Endothelial cell of umbilical vein (primary cell): ENCODE measurements around the gene ABCA6. TPM values are rescaled to one million over a fixed set of nuclear protein-coding genes. Genes with fewer than 3 reads are reported as not detected.
"Not testable (repeated sequence)": the region's sequence is repeated elsewhere in the genome, so short reads cannot be mapped to it uniquely, and the experiment has no call there.

Experiments
- BruUV-seq: library from RNA; stranded (reverse); fragments of 400-500 nt; replicated peaks from 2 replicates; lab custom pipeline; 2021; lab: Mats Ljungman, UMichigan
- CTCF ChIA-PET: fragments of 300-600, 350-600 bp; sonication (Branson Sonifier 250); formaldehyde crosslinking; loops from one replicate; lab custom pipeline; 2021; ENCODE audit warnings: antibody characterized with exemption, inconsistent platforms; lab: Charles Lee
- POLR2A ChIA-PET: fragments of 300-600, 350-600 bp; sonication (Branson Sonifier 250); formaldehyde crosslinking; loops from one replicate; lab custom pipeline; 2021; ENCODE audit warnings: antibody characterized with exemption, inconsistent platforms; lab: Charles Lee
- DNase-seq: peaks from one replicate; pipeline ENCODE4 v3.0.0-alpha.2; 2011; ENCODE audit warnings: low read depth, low spot score
- FAIRE-seq: peaks from 2 replicates; lab custom pipeline; 2011; peaks lifted over from hg19 to GRCh38; lab: Jason Lieb, UNC
- H2AFZ ChIP-seq: 2 replicates; pipeline ENCODE4 v1.6.0; 2012; ENCODE audit warnings: low read depth, low read length, control low read depth, inconsistent platforms
- H3K27ac ChIP-seq: 2 replicates; pipeline ENCODE4 v1.5.1; 2011; ENCODE audit warnings: low read depth, mild to moderate bottlenecking, control low read depth, low read length, moderate library complexity; ENCODE audit not compliant: insufficient read depth
- H3K27me3 ChIP-seq, 2 experiments: 2 replicates each; pipeline versions ENCODE4 v1.6.0 to v1.6.1; 2011; ENCODE audit warnings: low read length in 2 of 2, mixed read lengths in 1 of 2; ENCODE audit not compliant: control insufficient read depth in 2 of 2, insufficient read depth in 2 of 2
- H3K36me3 ChIP-seq, 2 experiments: 2 replicates in 1 of 2; 3 replicates in 1 of 2; pipeline ENCODE4 v1.5.1; 2011; ENCODE audit warnings: low read length in 2 of 2, mild to moderate bottlenecking in 1 of 2, moderate library complexity in 1 of 2; ENCODE audit not compliant: control insufficient read depth in 2 of 2, insufficient read depth in 2 of 2; ENCODE audit errors: extremely low read depth in 1 of 2
- H3K4me1 ChIP-seq: 3 replicates; pipeline ENCODE4 v1.5.1; 2011; ENCODE audit warnings: mild to moderate bottlenecking, low read length; ENCODE audit not compliant: control insufficient read depth, insufficient read depth; ENCODE audit errors: extremely low read depth
- H3K4me2 ChIP-seq: 2 replicates; pipeline ENCODE4 v1.6.1; 2011; ENCODE audit warnings: low read length, control low read depth, mixed read lengths; ENCODE audit not compliant: insufficient read depth
- H3K4me3 ChIP-seq, 3 experiments: fragments of 200-600 bp in 1 of 3; sonication (generic), shearing (Covaris generic) in 1 of 3; replicated peaks in 1 of 3; 2 replicates each; pipeline ENCODE4 v1.5.1; 2011 to 2016; ENCODE audit warnings: control low read depth in 3 of 3, low read length in 3 of 3, mild to moderate bottlenecking in 2 of 3, inconsistent platforms in 1 of 3, low read depth in 1 of 3, moderate library complexity in 1 of 3; ENCODE audit not compliant: insufficient read depth in 1 of 3
- H3K79me2 ChIP-seq: 2 replicates; pipeline ENCODE4 v1.6.0; 2012; ENCODE audit warnings: low read length, inconsistent platforms; ENCODE audit not compliant: control insufficient read depth, insufficient read depth
- H3K9ac ChIP-seq: replicated peaks from 2 replicates; pipeline ENCODE3; 2011; ENCODE audit warnings: low read length, control low read depth; ENCODE audit not compliant: insufficient read depth; ENCODE audit errors: extremely low read depth
- H3K9me1 ChIP-seq: replicated peaks from 3 replicates; pipeline ENCODE4 v1.6.0; 2011; ENCODE audit warnings: mild to moderate bottlenecking, low read length; ENCODE audit not compliant: control insufficient read depth, insufficient read depth; ENCODE audit errors: extremely low read depth
- H3K9me3 ChIP-seq: replicated peaks from 2 replicates; pipeline ENCODE4 v1.5.1; 2012; ENCODE audit warnings: low read length, inconsistent platforms; ENCODE audit not compliant: control insufficient read depth, insufficient read depth
- H4K20me1 ChIP-seq: replicated peaks from 2 replicates; pipeline ENCODE3; 2011; ENCODE audit warnings: mild to moderate bottlenecking, low read length; ENCODE audit not compliant: control insufficient read depth, insufficient read depth; ENCODE audit errors: extremely low read depth
- EZH2 ChIP-seq: IDR thresholded peaks from 2 replicates; pipeline ENCODE4 v1.6.1; 2012; ENCODE audit warnings: borderline replicate concordance, low read depth, mild to moderate bottlenecking, moderate library complexity, low read length, inconsistent platforms; ENCODE audit not compliant: severe bottlenecking
- FOS ChIP-seq: IDR thresholded peaks from 2 replicates; pipeline ENCODE4 v1.6.1; 2011; ENCODE audit warnings: mild to moderate bottlenecking, low read length, moderate library complexity, borderline replicate concordance; ENCODE audit not compliant: insufficient read depth
- GATA2 ChIP-seq: IDR thresholded peaks from 2 replicates; pipeline ENCODE4 v1.7.0; 2011; ENCODE audit warnings: low read depth, mild to moderate bottlenecking, moderate library complexity, mixed read lengths, low read length; ENCODE audit not compliant: insufficient read length, insufficient read depth
- JUN ChIP-seq: IDR thresholded peaks from 2 replicates; pipeline ENCODE4 v1.6.1; 2011; ENCODE audit warnings: borderline replicate concordance, low read depth; ENCODE audit not compliant: insufficient read length, insufficient read depth
- MYC ChIP-seq: IDR thresholded peaks from one replicate; pipeline ENCODE4 v1.6.1; 2011; ENCODE audit warnings: mild to moderate bottlenecking, low read depth, low read length
- POLR2A ChIP-seq: IDR thresholded peaks from 2 replicates; pipeline ENCODE4 v1.6.1; 2012; ENCODE audit warnings: low read depth, mild to moderate bottlenecking, control low read depth, low read length
- POLR2AphosphoS5 ChIP-seq: IDR thresholded peaks from 2 replicates; pipeline ENCODE4 v1.6.1; 2012; ENCODE audit warnings: low read depth, mild to moderate bottlenecking, control low read depth, low read length, moderate library complexity; ENCODE audit not compliant: insufficient read depth
- dilution Hi-C: fragments of 300-500 bp; cut with MboI; formaldehyde crosslinking; loops from one replicate; pipeline ENCODE4 v1.15.0; 2019; ENCODE audit warnings: low sequenced_read_pairs; ENCODE audit not compliant: extremely low pct_ligation_motif_present
- intact Hi-C: fragments of 100-400 bp; cut with micrococcal nuclease; formaldehyde crosslinking; loops from one replicate; pipeline ENCODE4 v1.10.0; 2022
- polyA plus RNA-seq, 4 experiments: library from polyadenylated mRNA; depleted of rRNA in 3 of 4; stranded (reverse) in 3 of 4; unstranded in 1 of 4; fragments of >200 nt; gene quantifications; 2 replicates each; pipeline versions ENCODE4 v1.2.1 to v1.2.3, GENCODE V29; 2011 to 2012; ENCODE audit warnings: missing spikeins in 1 of 4
- total RNA-seq: library from RNA; stranded (reverse); gene quantifications from 2 replicates; pipeline ENCODE4 v1.2.3, GENCODE V29; 2021
- TF ChIP-seq, protein P1 (sequence below): IDR thresholded peaks from 2 replicates; pipeline ENCODE4 v1.6.1; 2011; ENCODE audit not compliant: insufficient read depth, insufficient read length
- TF ChIP-seq, protein P2 (sequence below), 2 donors: IDR thresholded peaks; 1 replicate in 1 of 2; 2 replicates in 1 of 2; pipeline ENCODE4 v1.5.1; 2011; ENCODE audit warnings: low read length in 2 of 2, mild to moderate bottlenecking in 2 of 2, moderate library complexity in 2 of 2, control low read depth in 1 of 2, inconsistent platforms in 1 of 2, low read depth in 1 of 2; ENCODE audit not compliant: insufficient read depth in 1 of 2; ENCODE audit errors: extremely low read depth in 1 of 2

ABCA6 gene
- total and polyA plus RNA-seq, 2 donors (not counting 3 experiments of a cell fraction or from before 2014, with no cell fraction given): 11.3 to 30.5 TPM

DNA sequence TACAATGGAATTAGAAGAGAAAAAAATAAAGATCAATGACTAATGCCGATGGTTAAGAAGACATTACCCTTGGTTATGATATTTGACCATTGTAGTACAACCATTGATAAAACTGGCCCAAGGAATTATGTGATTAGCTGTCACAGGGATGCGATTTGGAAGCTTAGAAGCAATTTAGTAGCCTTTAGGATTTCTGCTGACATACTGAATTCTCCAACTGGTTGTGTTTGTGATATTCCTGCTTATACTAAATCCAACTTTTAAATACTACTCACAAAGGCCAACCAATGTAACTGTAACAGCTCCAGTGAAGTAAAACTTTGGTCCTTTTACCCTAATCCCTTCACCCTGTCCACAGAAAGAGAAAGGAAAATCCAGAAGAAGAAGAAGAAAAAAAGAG lies 31.4 kb upstream of the ABCA6 start:
- dilution Hi-C loops: no loop called here
- intact Hi-C loops: no loop called here
- FAIRE-seq: no peak

DNA sequence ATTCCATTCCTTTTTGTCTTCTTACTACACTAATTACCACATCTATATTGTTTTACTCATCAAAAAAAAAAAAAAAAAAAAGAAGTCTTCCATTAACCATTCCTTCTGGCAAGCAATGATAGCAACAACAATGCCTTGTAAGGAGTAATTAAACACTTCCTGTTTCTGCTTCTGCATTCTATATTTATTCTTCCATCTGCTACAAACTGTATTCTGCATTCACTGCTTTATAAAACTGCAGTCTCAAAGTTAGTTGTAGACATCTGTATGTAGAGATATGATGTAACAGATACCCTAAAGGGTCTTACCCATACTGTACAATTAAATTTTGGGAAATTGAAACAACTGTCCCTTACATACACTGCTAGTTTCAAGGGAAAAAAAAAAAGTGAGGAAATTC lies 28.7 kb upstream of the ABCA6 start:
- no TSS peak for BruUV-seq
- FAIRE-seq (no peak), DNase-seq (peak; percentile 56)
- CTCF ChIA-PET: no interaction called here
- Histone ChIP-seq H3K4me3 (no peak overlapping the region), H3K79me2 (no peaks in the 10 kb centered on the region), H2AFZ (no peak overlapping the region), H4K20me1 (no peaks in the 10 kb centered on the region), H3K27me3 (no peaks in the 10 kb centered on the region), H3K4me2 (no peak overlapping the region), H3K9me1 (no peaks in the 10 kb centered on the region), H3K27ac (no peak overlapping the region), H3K9me3 (no peaks in the 10 kb centered on the region), H3K9ac (no peak overlapping the region), H3K36me3 (no peaks in the 10 kb centered on the region), H3K4me1 (peaks cover 3% of the 10 kb centered on the region)
- TF ChIP-seq POLR2AphosphoS5: no peak
- TF ChIP-seq JUN: no peak
- TF ChIP-seq POLR2A: no peak
- TF ChIP-seq GATA2: no peak
- no peak for TF ChIP-seq FOS
- TF ChIP-seq MYC: no peak
- TF ChIP-seq, protein P1, sequence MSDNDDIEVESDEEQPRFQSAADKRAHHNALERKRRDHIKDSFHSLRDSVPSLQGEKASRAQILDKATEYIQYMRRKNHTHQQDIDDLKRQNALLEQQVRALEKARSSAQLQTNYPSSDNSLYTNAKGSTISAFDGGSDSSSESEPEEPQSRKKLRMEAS: no peak
- TF ChIP-seq EZH2: no peak
- TF ChIP-seq, protein P2, sequence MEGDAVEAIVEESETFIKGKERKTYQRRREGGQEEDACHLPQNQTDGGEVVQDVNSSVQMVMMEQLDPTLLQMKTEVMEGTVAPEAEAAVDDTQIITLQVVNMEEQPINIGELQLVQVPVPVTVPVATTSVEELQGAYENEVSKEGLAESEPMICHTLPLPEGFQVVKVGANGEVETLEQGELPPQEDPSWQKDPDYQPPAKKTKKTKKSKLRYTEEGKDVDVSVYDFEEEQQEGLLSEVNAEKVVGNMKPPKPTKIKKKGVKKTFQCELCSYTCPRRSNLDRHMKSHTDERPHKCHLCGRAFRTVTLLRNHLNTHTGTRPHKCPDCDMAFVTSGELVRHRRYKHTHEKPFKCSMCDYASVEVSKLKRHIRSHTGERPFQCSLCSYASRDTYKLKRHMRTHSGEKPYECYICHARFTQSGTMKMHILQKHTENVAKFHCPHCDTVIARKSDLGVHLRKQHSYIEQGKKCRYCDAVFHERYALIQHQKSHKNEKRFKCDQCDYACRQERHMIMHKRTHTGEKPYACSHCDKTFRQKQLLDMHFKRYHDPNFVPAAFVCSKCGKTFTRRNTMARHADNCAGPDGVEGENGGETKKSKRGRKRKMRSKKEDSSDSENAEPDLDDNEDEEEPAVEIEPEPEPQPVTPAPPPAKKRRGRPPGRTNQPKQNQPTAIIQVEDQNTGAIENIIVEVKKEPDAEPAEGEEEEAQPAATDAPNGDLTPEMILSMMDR (IDR thresholded peaks at IDR 0.05; ENCODE audit: extremely low read depth in 1 of 2, insufficient read depth in 1 of 2, low read depth in 1 of 2, low read length in 2 of 2): no peak
- dilution Hi-C loops: no loop called here
- POLR2A ChIA-PET: no interaction called here
- intact Hi-C loops: no loop called here

More for the DNA sequence above, 31.4 kb upstream of the ABCA6 start:
- H3K9me1 ChIP-seq: no peaks in the 10 kb centered on the region
- H3K79me2 ChIP-seq: no peaks in the 10 kb centered on the region
- H3K36me3 ChIP-seq: no peaks in the 10 kb centered on the region
- ChIA-PET POLR2A (no interaction called here), CTCF (interaction anchor here (1.0 kb wide), 2 partner anchors 22 to 53 kb away, joined by 3 read pairs; no protein-coding TSS in a partner anchor)
- H3K27ac ChIP-seq: no peak overlapping the region
- DNase-seq: no peak
- no peak for TF ChIP-seq JUN
- TF ChIP-seq MYC: no peak
- TF ChIP-seq POLR2AphosphoS5: no peak
- H3K9ac ChIP-seq: no peak overlapping the region
- H4K20me1 ChIP-seq: no peaks in the 10 kb centered on the region
- no peak overlapping the region for H3K4me3 ChIP-seq
- H3K27me3 ChIP-seq: no peaks in the 10 kb centered on the region
- no peak overlapping the region for H3K4me2 ChIP-seq
- no peak overlapping the region for H2AFZ ChIP-seq
- BruUV-seq: no TSS peak
- H3K4me1 ChIP-seq: peaks cover 11% of the 10 kb centered on the region
- H3K9me3 ChIP-seq: no peaks in the 10 kb centered on the region

DNA sequence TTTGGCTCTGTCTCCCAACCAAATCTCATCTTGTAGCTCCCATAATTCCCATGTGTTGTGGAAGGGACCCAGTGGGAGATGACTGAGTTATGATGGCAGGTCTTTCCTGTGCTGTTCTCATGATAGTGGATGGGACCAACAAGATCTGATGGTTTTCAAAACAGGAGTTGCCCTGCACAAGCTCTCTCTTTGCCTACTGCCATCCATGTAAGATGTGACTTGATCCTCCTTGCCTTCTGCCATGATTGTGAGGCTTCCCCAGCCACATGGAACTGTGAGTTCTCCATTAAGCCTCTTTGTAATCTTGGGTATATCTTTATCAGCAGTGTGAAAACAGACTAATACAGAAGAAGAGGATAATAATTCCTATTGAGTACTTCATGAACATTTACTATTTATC lies 26.9 kb upstream of the ABCA6 start:
- DNase-seq, H3K36me3 ChIP-seq, H3K9ac ChIP-seq, H3K9me1 ChIP-seq, dilution Hi-C loops, H3K27ac ChIP-seq, H3K9me3 ChIP-seq, BruUV-seq, H3K4me2 ChIP-seq, H3K4me3 ChIP-seq, intact Hi-C loops, H3K4me1 ChIP-seq, H3K27me3 ChIP-seq, H3K79me2 ChIP-seq, H2AFZ ChIP-seq, POLR2A ChIA-PET, FAIRE-seq, H4K20me1 ChIP-seq: not testable (repeated sequence)
- CTCF ChIA-PET: interaction anchor here (1.4 kb wide), 1 partner anchor 18 kb away, joined by 3 read pairs; no protein-coding TSS in a partner anchor
